Activated CD8-positive, alpha-beta T cell treated with anti-CD3 and anti-CD28 coated beads, Interleukin-2, amount 10 ng/mL, durations not matched to agents 7 days and 5 days (primary cell): ENCODE results near the gene RFC5. TPM values are rescaled to one million over a fixed set of nuclear protein-coding genes. Genes with fewer than 3 reads are reported as not detected.
"Not testable (repeated sequence)": the region's sequence is repeated elsewhere in the genome, so short reads cannot be mapped to it uniquely, and the experiment has no call there.

ENCODE experiments used
- ATAC-seq: fragments of 150-1000 bp; cut with Tn5 transposase; one replicate; pipeline ENCODE4 v1.10.0; 2021; ENCODE audit warnings: moderate library complexity
- CTCF ChIA-PET: fragments of 350-600 bp; sonication (Branson Sonifier 250); formaldehyde crosslinking; loops from one replicate; lab custom pipeline; 2021; ENCODE audit warnings: antibody characterized with exemption; lab: Charles Lee
- POLR2A ChIA-PET: fragments of 350-600 bp; sonication (Branson Sonifier 250); formaldehyde crosslinking; loops from one replicate; lab custom pipeline; 2021; ENCODE audit warnings: antibody characterized with exemption; lab: Charles Lee
- DNase-seq: peaks from one replicate; pipeline ENCODE4 v3.0.0-alpha.2; 2020
- H3K27ac Mint-ChIP-seq: one replicate; pipeline ENCODE4 v1.8.0; 2021; ENCODE audit warnings: mild to moderate bottlenecking, mixed read lengths
- H3K27me3 Mint-ChIP-seq: one replicate; pipeline ENCODE4 v1.8.0; 2021; ENCODE audit warnings: low read depth, mixed read lengths
- H3K36me3 Mint-ChIP-seq: one replicate; pipeline ENCODE4 v1.8.0; 2021; ENCODE audit warnings: low read depth, mixed read lengths
- H3K4me1 Mint-ChIP-seq: one replicate; pipeline ENCODE4 v1.8.0; 2021; ENCODE audit warnings: low read depth, mixed read lengths
- H3K4me3 Mint-ChIP-seq: one replicate; pipeline ENCODE4 v1.8.0; 2021; ENCODE audit warnings: mild to moderate bottlenecking, mixed read lengths
- H3K9me3 Mint-ChIP-seq: one replicate; pipeline ENCODE4 v1.8.0; 2022; ENCODE audit warnings: mixed read lengths; ENCODE audit not compliant: insufficient read depth
- total RNA-seq, 2 experiments: library from RNA; stranded (reverse); gene quantifications; one replicate each; pipeline ENCODE4 v1.2.3, GENCODE V29; 2021

Gene RFC5
- total RNA-seq, 2 experiments from 2014 or later: 52.5 to 57.6 TPM

- Mint-ChIP-seq H3K27me3 (peaks cover 1% of the 10 kb centered on the region), H3K9me3 (no peaks in the 10 kb centered on the region), H3K4me3 (no peak overlapping the region), H3K27ac (no peak overlapping the region), H3K36me3 (no peaks in the 10 kb centered on the region), H3K4me1 (no peaks in the 10 kb centered on the region)
- CTCF ChIA-PET: no interaction called here
- DNase-seq (no peak), ATAC-seq (no peak)
- POLR2A ChIA-PET: no interaction called here
Observed at GRCh38 chr12:117985182-117985581, 31.3 kb upstream of the RFC5 start.

GRCh38 chr12:117986705-117987469 is 29.6 kb upstream of the RFC5 start:
- H3K36me3 Mint-ChIP-seq: no peaks in the 10 kb centered on the region
- ChIA-PET CTCF (no interaction called here), POLR2A (no interaction called here)
- DNase-seq (no peak), ATAC-seq (no peak)
- no peak overlapping the region for H3K4me3 Mint-ChIP-seq
- peaks cover 1% of the 10 kb centered on the region for H3K27me3 Mint-ChIP-seq
- H3K9me3 Mint-ChIP-seq: no peaks in the 10 kb centered on the region
- no peaks in the 10 kb centered on the region for H3K4me1 Mint-ChIP-seq
- no peak overlapping the region for H3K27ac Mint-ChIP-seq

GRCh38 chr12:117994551-117995438 is 21.7 kb upstream of the RFC5 start:
- H3K9me3 Mint-ChIP-seq: no peaks in the 10 kb centered on the region
- ATAC-seq: no peak
- no peak overlapping the region for H3K27ac Mint-ChIP-seq
- CTCF ChIA-PET: no interaction called here
- no peaks in the 10 kb centered on the region for H3K4me1 Mint-ChIP-seq
- no peak for DNase-seq
- H3K27me3 Mint-ChIP-seq: peaks cover 1% of the 10 kb centered on the region
- POLR2A ChIA-PET: no interaction called here
- H3K4me3 Mint-ChIP-seq: no peak overlapping the region
- no peaks in the 10 kb centered on the region for H3K36me3 Mint-ChIP-seq

GRCh38 chr12:117998719-117999118 is 17.8 kb upstream of the RFC5 start:
- no peaks in the 10 kb centered on the region for H3K9me3 Mint-ChIP-seq
- H3K4me1 Mint-ChIP-seq: no peaks in the 10 kb centered on the region
- no peaks in the 10 kb centered on the region for H3K36me3 Mint-ChIP-seq
- CTCF ChIA-PET: no interaction called here
- no peak overlapping the region for H3K27ac Mint-ChIP-seq
- H3K4me3 Mint-ChIP-seq: no peak overlapping the region
- POLR2A ChIA-PET: no interaction called here
- H3K27me3 Mint-ChIP-seq: peaks cover 1% of the 10 kb centered on the region
- no peak for ATAC-seq
- DNase-seq: no peak

GRCh38 chr12:117999806-118000205 is 16.7 kb upstream of the RFC5 start:
- ATAC-seq, H3K4me1 Mint-ChIP-seq, H3K27ac Mint-ChIP-seq, H3K36me3 Mint-ChIP-seq, H3K4me3 Mint-ChIP-seq, H3K9me3 Mint-ChIP-seq, POLR2A ChIA-PET, H3K27me3 Mint-ChIP-seq, CTCF ChIA-PET, DNase-seq: not testable (repeated sequence)

GRCh38 chr12:118010903-118011302 is 5.6 kb upstream of the RFC5 start:
- H3K36me3 Mint-ChIP-seq: no peaks in the 10 kb centered on the region
- peaks cover 6% of the 10 kb centered on the region for H3K27me3 Mint-ChIP-seq
- H3K4me3 Mint-ChIP-seq: no peak overlapping the region
- peaks cover 2% of the 10 kb centered on the region for H3K4me1 Mint-ChIP-seq
- CTCF ChIA-PET: no interaction called here
- POLR2A ChIA-PET: no interaction called here
- DNase-seq (no peak), ATAC-seq (no peak)
- H3K9me3 Mint-ChIP-seq: no peaks in the 10 kb centered on the region
- H3K27ac Mint-ChIP-seq: no peak overlapping the region

GRCh38 chr12:118011377-118011776 is 5.1 kb upstream of the RFC5 start:
- ChIA-PET CTCF (no interaction called here), POLR2A (no interaction called here)
- Mint-ChIP-seq H3K27me3 (peaks cover 6% of the 10 kb centered on the region), H3K9me3 (no peaks in the 10 kb centered on the region), H3K27ac (no peak overlapping the region), H3K36me3 (no peaks in the 10 kb centered on the region), H3K4me3 (no peak overlapping the region), H3K4me1 (peaks cover 7% of the 10 kb centered on the region)
- ATAC-seq: no peak
- DNase-seq: no peak

- ChIA-PET CTCF (no interaction called here), POLR2A (no interaction called here)
- Mint-ChIP-seq H3K4me1 (peaks cover 8% of the 10 kb centered on the region), H3K27me3 (peaks cover 6% of the 10 kb centered on the region), H3K36me3 (peaks cover under 1% of the 10 kb centered on the region), H3K27ac (no peak overlapping the region), H3K9me3 (no peaks in the 10 kb centered on the region), H3K4me3 (no peak overlapping the region)
- no peak for ATAC-seq
- DNase-seq: no peak
Observed at GRCh38 chr12:118011961-118012360, 4.5 kb upstream of the RFC5 start.

- no peaks in the 10 kb centered on the region for H3K9me3 Mint-ChIP-seq
- CTCF ChIA-PET: no interaction called here
- ATAC-seq (no peak), DNase-seq (no peak)
- H3K4me1 Mint-ChIP-seq: peaks cover 19% of the 10 kb centered on the region
- peaks cover 6% of the 10 kb centered on the region for H3K27me3 Mint-ChIP-seq
- POLR2A ChIA-PET: no interaction called here
- no peak overlapping the region for H3K27ac Mint-ChIP-seq
- peaks cover 10% of the 10 kb centered on the region for H3K36me3 Mint-ChIP-seq
- H3K4me3 Mint-ChIP-seq: no peak overlapping the region
Observed at GRCh38 chr12:118013283-118013682, 3.2 kb upstream of the RFC5 start.

GRCh38 chr12:118015306-118015705 is 1.2 kb upstream of the RFC5 start:
- Mint-ChIP-seq H3K4me1 (peaks cover 31% of the 10 kb centered on the region), H3K4me3 (no peak overlapping the region), H3K27ac (no peak overlapping the region), H3K9me3 (no peaks in the 10 kb centered on the region), H3K27me3 (peaks cover 6% of the 10 kb centered on the region), H3K36me3 (peaks cover 23% of the 10 kb centered on the region)
- ChIA-PET CTCF (interaction anchor here (2.9 kb wide), 1 partner anchor 50 kb away, joined by 21 read pairs; no protein-coding TSS in a partner anchor), POLR2A (no interaction called here)
- no peak for DNase-seq
- no peak for ATAC-seq

GRCh38 chr12:118015944-118016343 is 559 bp upstream of the RFC5 start:
- DNase-seq (no peak), ATAC-seq (no peak)
- CTCF ChIA-PET: interaction anchor here (1.9 to 2.9 kb wide), 2 partner anchors 49 to 361 kb away, joined by 11 to 21 read pairs; partner anchors contain the start of gene SUDS3
- POLR2A ChIA-PET: interaction anchor here (0.6 to 2.1 kb wide), 7 partner anchors 19 to 908 kb away, joined by 3 to 10 read pairs (median 3); partner anchors contain the start of genes PEBP1 and WSB2
- Mint-ChIP-seq H3K4me3 (peak overlapping the region; percentile 98), H3K36me3 (peaks cover 29% of the 10 kb centered on the region), H3K27ac (no peak overlapping the region), H3K9me3 (no peaks in the 10 kb centered on the region), H3K27me3 (peaks cover 6% of the 10 kb centered on the region), H3K4me1 (peaks cover 31% of the 10 kb centered on the region)

GRCh38 chr12:118017926-118018325 is 1.4 kb downstream of the RFC5 start:
- peak overlapping the region; percentile 61 for H3K27ac Mint-ChIP-seq
- ATAC-seq: no peak
- POLR2A ChIA-PET: interaction anchor here (2.1 kb wide), 1 partner anchor 43 kb away, joined by 8 read pairs; the partner anchor contains the start of gene WSB2
- no peaks in the 10 kb centered on the region for H3K9me3 Mint-ChIP-seq
- CTCF ChIA-PET: interaction anchor here (1.2 to 2.9 kb wide), 4 partner anchors 37 to 359 kb away, joined by 4 to 21 read pairs (median 8); partner anchors contain the start of gene SUDS3
- peaks cover 31% of the 10 kb centered on the region for H3K4me1 Mint-ChIP-seq
- H3K4me3 Mint-ChIP-seq: peak overlapping the region; percentile 98
- no peak for DNase-seq
- H3K27me3 Mint-ChIP-seq: peaks cover 6% of the 10 kb centered on the region
- H3K36me3 Mint-ChIP-seq: peaks cover 47% of the 10 kb centered on the region
